Measurements from ENCODE around the gene FFAR4. TPM values are rescaled to one million over a fixed set of nuclear protein-coding genes. Genes with fewer than 3 reads are reported as not detected.
"Not testable (repeated sequence)": the region's sequence is repeated elsewhere in the genome, so short reads cannot be mapped to it uniquely, and the experiment has no call there.

Gene FFAR4
- under 1 TPM in 4 of 8 experiments, not detected in 4; 0.09 to 0.43 (median 0.21) TPM for total RNA-seq

DNA sequence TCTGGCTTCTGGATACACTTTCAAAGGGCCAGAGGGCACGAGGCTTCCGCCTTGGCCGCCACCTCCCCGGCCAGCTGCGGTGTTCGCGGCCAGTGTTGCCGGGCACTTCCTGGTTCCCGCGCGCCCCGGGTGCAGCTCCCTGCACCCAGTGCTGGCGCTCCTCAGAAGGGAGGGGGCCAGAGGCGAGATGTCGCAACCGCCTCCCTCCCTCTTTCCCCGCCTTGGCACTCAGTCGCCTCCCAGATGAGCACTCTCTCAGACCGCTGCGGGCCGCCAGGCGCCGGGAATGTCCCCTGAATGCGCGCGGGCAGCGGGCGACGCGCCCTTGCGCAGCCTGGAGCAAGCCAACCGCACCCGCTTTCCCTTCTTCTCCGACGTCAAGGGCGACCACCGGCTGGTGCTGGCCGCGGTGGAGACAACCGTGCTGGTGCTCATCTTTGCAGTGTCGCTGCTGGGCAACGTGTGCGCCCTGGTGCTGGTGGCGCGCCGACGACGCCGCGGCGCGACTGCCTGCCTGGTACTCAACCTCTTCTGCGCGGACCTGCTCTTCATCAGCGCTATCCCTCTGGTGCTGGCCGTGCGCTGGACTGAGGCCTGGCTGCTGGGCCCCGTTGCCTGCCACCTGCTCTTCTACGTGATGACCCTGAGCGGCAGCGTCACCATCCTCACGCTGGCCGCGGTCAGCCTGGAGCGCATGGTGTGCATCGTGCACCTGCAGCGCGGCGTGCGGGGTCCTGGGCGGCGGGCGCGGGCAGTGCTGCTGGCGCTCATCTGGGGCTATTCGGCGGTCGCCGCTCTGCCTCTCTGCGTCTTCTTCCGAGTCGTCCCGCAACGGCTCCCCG lies at the start of gene FFAR4:
FFAR4 (plus strand) TSS at position 231 of the 842 bp plus-strand sequence; CDS start at position 287, 56 bp downstream.
- Histone ChIP-seq H3K4me1 (replicated peaks in 1 of 2) (no peaks in the 10 kb centered on the region), H3K4me3 (peak within 1 kb of the TSS; percentile 21 to 32 (median 26)), H3K27ac (no peak within 1 kb of the TSS)
- in situ Hi-C loops (cut with MboI; ENCODE audit: low pct_unique_long_range_greater_than_20kb in 2 of 9, low sequenced_read_pairs in 9 of 9, unreplicated experiment in 9 of 9) = loop anchor here in 1 of 9 experiments (25.0 kb wide), 1 partner anchor 96 kb away; no protein-coding TSS in a partner anchor
- ATAC-seq (replicated peaks in 6 of 8) = peak; percentile 47 to 86 (median 70)
- WGBS, 10 experiments = 0 to 4% (median 1%) methylated on average over 4 to 19 of the region's 85 CpGs; no CpG with 5 or more reads in 6 of the 10 experiments

DNA sequence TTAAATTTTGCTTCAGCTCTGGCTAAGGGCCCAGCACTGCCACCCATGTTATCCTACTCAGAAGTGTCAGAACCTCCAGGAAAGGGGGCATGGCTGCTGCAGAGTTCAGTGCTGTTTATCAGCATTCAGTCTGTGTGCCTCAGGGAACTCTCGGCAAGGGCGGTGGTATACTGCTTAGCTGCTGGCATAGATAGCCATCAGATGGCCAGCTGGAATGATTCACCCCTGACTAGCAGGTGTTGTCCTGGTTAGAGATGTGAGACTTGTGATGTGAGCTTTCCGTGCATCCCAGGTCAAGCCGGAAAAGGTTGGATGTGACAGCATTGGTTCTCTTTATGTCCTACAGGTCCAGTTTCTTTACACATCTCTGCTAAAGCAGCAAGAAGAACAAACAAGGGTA lies 47.9 kb upstream of the FFAR4 start:
- Histone ChIP-seq H3K4me1 (replicated peaks in 1 of 2) (no peaks in the 10 kb centered on the region), H3K27ac (no peak overlapping the region), H3K4me3 (no peak overlapping the region)
- WGBS, 10 experiments = 92 to 100% (median 100%) methylated on average over 1 to 2 of the region's 4 CpGs; no CpG with 5 or more reads in 7 of the 10 experiments
- in situ Hi-C loops (cut with MboI; ENCODE audit: low pct_unique_long_range_greater_than_20kb in 2 of 9, low sequenced_read_pairs in 9 of 9, unreplicated experiment in 9 of 9) = no loop called here
- peak in 1 of 8 experiments; percentile 44 for ATAC-seq (replicated peaks in 6 of 8)

- Histone ChIP-seq H3K27ac (no peak overlapping the region), H3K4me3 (no peak overlapping the region), H3K4me1 (replicated peaks in 1 of 2) (no peaks in the 10 kb centered on the region)
- 50 to 100% (median 92%) methylated on average over 1 to 2 of the region's 5 CpGs; no CpG with 5 or more reads in 3 of the 10 experiments for WGBS, 10 experiments
- ATAC-seq (replicated peaks in 6 of 8) = no peak
- in situ Hi-C loops (cut with MboI; ENCODE audit: low pct_unique_long_range_greater_than_20kb in 2 of 9, low sequenced_read_pairs in 9 of 9, unreplicated experiment in 9 of 9) = no loop called here
Observed at GRCh38 chr10:93535293-93535692, 31.2 kb upstream of the FFAR4 start.

DNA sequence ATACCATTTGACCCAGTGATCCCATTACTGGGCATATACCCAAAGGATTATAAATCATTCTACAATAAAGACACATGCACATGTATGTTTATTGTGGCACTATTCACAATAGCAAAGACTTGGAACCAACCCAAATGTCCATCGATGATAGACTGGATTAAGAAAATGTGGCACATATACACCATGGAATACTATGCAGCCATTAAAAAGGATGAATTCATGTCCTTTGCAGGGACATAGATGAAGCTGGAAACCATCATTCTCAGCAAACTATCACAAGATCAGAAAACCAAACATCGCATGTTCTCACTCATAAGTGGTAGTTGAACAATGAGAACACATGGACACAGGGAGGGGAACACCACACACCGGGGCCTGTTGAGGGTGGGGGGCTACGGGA lies 25.6 kb upstream of the FFAR4 start:
- WGBS, 10 experiments = 71 to 83% (median 80%) methylated on average over 1 of the region's 4 CpGs; no CpG with 5 or more reads in 7 of the 10 experiments
- in situ Hi-C loops (cut with MboI; ENCODE audit: low pct_unique_long_range_greater_than_20kb in 2 of 9, low sequenced_read_pairs in 9 of 9, unreplicated experiment in 9 of 9) = loop anchor here in 1 of 9 experiments (10.0 kb wide), 1 partner anchor 134 kb away; no protein-coding TSS in a partner anchor

DNA sequence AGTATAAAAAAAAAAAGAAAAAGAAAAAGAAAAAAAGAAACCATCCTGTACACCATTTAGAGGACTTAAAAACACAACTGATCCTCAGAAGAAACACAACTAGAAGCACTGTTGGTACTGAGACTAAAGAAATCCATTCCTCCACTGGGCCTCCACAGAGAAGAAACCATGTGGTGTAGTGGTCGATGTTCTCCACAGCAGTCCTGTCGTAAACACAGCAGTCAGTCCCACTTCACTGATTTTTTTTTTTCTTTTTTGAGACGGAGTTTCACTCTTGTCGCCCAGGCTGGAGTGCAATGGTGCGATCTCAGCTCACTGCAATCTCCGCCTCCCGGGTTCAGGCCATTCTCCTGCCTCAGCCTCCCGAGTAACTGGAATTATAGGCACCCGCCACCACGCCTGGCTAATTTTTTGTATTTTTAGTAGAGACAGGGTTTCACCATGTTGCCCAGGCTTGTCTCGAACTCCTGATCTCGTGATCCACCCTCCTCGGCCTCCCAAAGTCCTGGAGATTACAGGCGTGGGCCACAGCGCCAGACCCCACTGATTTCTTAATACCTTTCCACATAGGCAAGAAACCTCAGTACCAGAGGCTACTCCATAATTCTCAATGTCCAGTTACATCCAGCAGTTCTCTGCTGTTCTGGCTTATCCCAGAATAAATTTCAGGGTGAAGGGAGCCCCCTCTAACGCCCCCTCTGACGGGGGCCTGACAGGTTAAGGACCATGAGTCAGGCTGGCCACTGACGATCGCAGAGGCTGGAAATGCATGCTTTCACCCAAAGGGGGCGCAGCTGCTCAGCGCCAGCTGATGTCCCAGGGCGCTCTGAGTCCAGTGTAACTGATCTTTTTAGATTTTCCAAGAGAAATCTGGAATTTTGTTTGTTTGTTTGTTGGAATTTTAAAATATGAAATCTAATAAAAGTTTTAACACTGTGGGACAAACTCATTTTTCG lies 24.8 kb upstream of the FFAR4 start:
- H3K4me3 ChIP-seq = no peak overlapping the region
- ATAC-seq (replicated peaks in 6 of 8) = peak; percentile 70 to 99 (median 80)
- in situ Hi-C loops (cut with MboI; ENCODE audit: low pct_unique_long_range_greater_than_20kb in 2 of 9, low sequenced_read_pairs in 9 of 9, unreplicated experiment in 9 of 9) = loop anchor here in 1 of 9 experiments (10.0 kb wide), 1 partner anchor 133 kb away; no protein-coding TSS in a partner anchor
- H3K4me1 ChIP-seq (replicated peaks in 1 of 2) = no peaks in the 10 kb centered on the region
- WGBS, 10 experiments = 2 to 100% (median 49%) methylated on average over 1 to 15 of the region's 23 CpGs
- H3K27ac ChIP-seq = no peak overlapping the region

More for the DNA sequence above, 25.6 kb upstream of the FFAR4 start:
- not testable (repeated sequence) for ATAC-seq (replicated peaks in 6 of 8); H3K27ac ChIP-seq; H3K4me1 ChIP-seq (replicated peaks in 1 of 2); H3K4me3 ChIP-seq

DNA sequence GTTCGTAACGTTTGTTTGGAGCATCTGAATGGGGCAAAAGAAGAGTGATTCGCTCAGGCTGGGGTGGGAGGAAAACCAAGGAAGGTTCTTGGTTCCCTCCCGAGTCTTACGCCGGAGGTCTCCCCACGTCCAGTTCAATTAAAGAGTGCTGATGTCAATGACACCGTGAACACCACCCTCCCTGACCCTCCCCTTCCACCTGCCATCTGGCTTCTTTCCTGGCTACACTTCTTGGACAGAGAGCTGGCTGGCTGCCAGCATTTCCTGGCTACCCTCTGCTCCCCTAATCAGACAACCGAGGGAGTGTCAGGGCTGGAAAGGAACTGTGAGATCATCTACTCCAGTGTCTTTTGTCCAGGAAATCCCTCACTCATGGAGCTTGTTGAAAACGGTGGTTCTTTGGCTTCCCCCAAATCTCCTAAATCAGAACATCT lies 24.1 kb upstream of the FFAR4 start:
- 0 to 59% (median 23%) methylated on average over 1 to 9 of the region's 10 CpGs; no CpG with 5 or more reads in 2 of the 10 experiments for WGBS, 10 experiments
- in situ Hi-C loops (cut with MboI; ENCODE audit: low pct_unique_long_range_greater_than_20kb in 2 of 9, low sequenced_read_pairs in 9 of 9, unreplicated experiment in 9 of 9) = loop anchor here in 1 of 9 experiments (10.0 kb wide), 1 partner anchor 132 kb away; no protein-coding TSS in a partner anchor

GRCh38 chr10:93546995-93547394 lies 19.5 kb upstream of the FFAR4 start:
- not testable (repeated sequence) for H3K27ac ChIP-seq; ATAC-seq (replicated peaks in 6 of 8); H3K4me3 ChIP-seq; H3K4me1 ChIP-seq (replicated peaks in 1 of 2)
- WGBS, 10 experiments = 36 to 100% (median 60%) methylated on average over 1 to 2 of the region's 8 CpGs; no CpG with 5 or more reads in 5 of the 10 experiments
- in situ Hi-C loops (cut with MboI; ENCODE audit: low pct_unique_long_range_greater_than_20kb in 2 of 9, low sequenced_read_pairs in 9 of 9, unreplicated experiment in 9 of 9) = loop anchor here in 1 of 9 experiments (10.0 kb wide), 1 partner anchor 128 kb away; no protein-coding TSS in a partner anchor

More for the DNA sequence above, 24.1 kb upstream of the FFAR4 start:
- H3K4me1 ChIP-seq (replicated peaks in 1 of 2) = no peaks in the 10 kb centered on the region
- H3K4me3 ChIP-seq = no peak overlapping the region
- peak; percentile 62 to 91 (median 79) for ATAC-seq (replicated peaks in 6 of 8)
- H3K27ac ChIP-seq = no peak overlapping the region

DNA sequence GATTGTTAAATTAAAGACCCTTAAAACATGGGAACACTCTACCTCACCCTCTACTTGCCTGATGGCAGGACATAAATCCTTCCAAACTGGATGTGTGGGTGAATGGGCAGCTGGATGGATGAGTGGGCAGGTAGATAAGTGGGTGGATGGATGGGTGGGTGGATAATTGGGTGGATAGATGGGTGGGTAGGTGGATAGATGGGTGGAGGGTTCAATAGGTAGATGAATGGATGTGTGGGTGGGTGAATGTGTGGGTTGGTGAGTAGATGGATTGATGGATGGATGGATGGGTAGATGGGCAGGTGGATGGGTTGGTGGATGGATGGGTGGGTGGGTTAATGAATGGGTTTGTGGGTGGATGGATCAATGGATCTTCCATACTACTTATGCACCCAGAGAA lies 18.9 kb upstream of the FFAR4 start:
- Histone ChIP-seq H3K4me3 (no peak overlapping the region), H3K27ac (no peak overlapping the region), H3K4me1 (replicated peaks in 1 of 2) (no peaks in the 10 kb centered on the region)
- ATAC-seq (replicated peaks in 6 of 8) = no peak
- in situ Hi-C loops (cut with MboI; ENCODE audit: low pct_unique_long_range_greater_than_20kb in 2 of 9, low sequenced_read_pairs in 9 of 9, unreplicated experiment in 9 of 9) = loop anchor here in 1 of 9 experiments (10.0 kb wide), 1 partner anchor 127 kb away; no protein-coding TSS in a partner anchor

DNA sequence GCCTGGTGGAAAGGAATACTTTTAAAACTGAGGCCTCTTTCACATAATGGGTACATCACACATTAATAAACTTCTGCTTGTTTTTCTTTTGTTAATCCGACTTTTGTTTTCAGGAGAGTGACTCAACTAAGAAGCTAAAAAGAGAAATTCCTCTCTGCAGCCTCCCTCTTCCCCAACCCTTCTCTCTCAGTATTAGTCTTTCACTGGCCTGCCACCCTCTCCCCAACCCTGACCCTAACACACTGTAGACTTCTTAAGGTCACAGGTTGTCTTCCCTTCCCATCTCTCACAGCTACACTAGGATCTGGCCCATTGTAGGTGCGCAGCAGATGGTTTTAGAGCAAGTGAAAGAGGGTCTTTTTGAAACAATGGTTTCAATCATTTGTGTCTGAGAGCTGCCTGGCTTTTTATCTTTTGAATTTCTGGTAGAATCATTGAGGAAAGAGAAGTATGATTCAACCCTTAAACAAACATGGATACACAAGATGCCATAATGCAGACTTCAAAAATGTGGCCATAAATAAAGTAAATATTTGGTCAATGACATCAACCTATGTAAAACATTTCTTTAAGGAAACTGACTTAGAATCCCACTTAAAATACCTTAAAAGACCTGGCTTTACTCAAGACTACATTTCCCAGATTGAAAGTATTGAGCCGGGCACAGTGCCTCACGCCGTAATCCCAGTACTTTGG lies 17.9 kb upstream of the FFAR4 start:
- no peak for ATAC-seq (replicated peaks in 6 of 8)
- WGBS, 10 experiments = 20 to 100% (median 86%) methylated on average over 1 to 5 of the region's 5 CpGs; no CpG with 5 or more reads in 1 of the 10 experiments

DNA sequence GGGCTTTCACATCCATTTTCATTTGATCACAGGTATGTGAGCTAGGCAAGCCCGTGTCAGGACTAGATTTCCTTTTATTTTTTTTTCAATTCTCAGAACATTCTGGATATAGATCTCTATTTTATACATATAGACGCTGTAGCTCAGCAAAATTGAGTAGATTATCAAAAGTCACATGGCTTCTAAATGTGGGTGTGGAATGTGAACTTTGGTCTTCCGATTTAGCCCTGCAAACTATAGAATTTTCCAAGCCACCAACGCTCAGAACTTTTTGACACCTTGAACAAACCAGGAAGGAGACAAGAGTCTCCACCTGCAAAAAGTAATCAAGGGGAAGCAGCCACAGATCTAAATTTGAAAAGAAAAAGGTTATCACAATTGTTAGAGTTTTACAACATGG lies 15.9 kb upstream of the FFAR4 start:
- Histone ChIP-seq H3K4me1 (replicated peaks in 1 of 2) (peaks cover 15 to 21% of the 10 kb centered on the region in 2 donors), H3K4me3 (no peak overlapping the region), H3K27ac (no peak overlapping the region)
- 54 to 100% (median 86%) methylated on average over 2 to 4 of the region's 4 CpGs; no CpG with 5 or more reads in 2 of the 10 experiments for WGBS, 10 experiments
- ATAC-seq (replicated peaks in 6 of 8) = no peak
- in situ Hi-C loops (cut with MboI; ENCODE audit: low pct_unique_long_range_greater_than_20kb in 2 of 9, low sequenced_read_pairs in 9 of 9, unreplicated experiment in 9 of 9) = loop anchor here in 1 of 9 experiments (25.0 kb wide), 1 partner anchor 112 kb away; no protein-coding TSS in a partner anchor

More for the DNA sequence above, 17.9 kb upstream of the FFAR4 start:
- no peak overlapping the region for H3K27ac ChIP-seq
- H3K4me3 ChIP-seq = no peak overlapping the region
- H3K4me1 ChIP-seq (replicated peaks in 1 of 2) = peaks cover 0 to 3% of the 10 kb centered on the region in 2 donors
- in situ Hi-C loops (cut with MboI; ENCODE audit: low pct_unique_long_range_greater_than_20kb in 2 of 9, low sequenced_read_pairs in 9 of 9, unreplicated experiment in 9 of 9) = loop anchor here in 1 of 9 experiments (10.0 kb wide), 1 partner anchor 126 kb away; no protein-coding TSS in a partner anchor

- WGBS, 10 experiments = 65 to 97% (median 90%) methylated on average over 2 to 3 of the region's 3 CpGs; no CpG with 5 or more reads in 2 of the 10 experiments
- ATAC-seq (replicated peaks in 6 of 8) = no peak
- in situ Hi-C loops (cut with MboI; ENCODE audit: low pct_unique_long_range_greater_than_20kb in 2 of 9, low sequenced_read_pairs in 9 of 9, unreplicated experiment in 9 of 9) = loop anchor here in 1 of 9 experiments (25.0 kb wide), 1 partner anchor 110 kb away; no protein-coding TSS in a partner anchor
Observed at GRCh38 chr10:93552780-93553179, 13.7 kb upstream of the FFAR4 start.

More at GRCh38 chr10:93552780-93553179, 13.7 kb upstream of the FFAR4 start:
- Histone ChIP-seq H3K27ac (no peak overlapping the region), H3K4me3 (no peak overlapping the region), H3K4me1 (replicated peaks in 1 of 2) (peaks cover 15 to 21% of the 10 kb centered on the region in 2 donors)

All from motor neuron (in vitro differentiated cells).